Endodermal cell (in vitro differentiated cells): ENCODE measurements around the gene KRTAP22-2. TPM values are rescaled to one million over a fixed set of nuclear protein-coding genes. Genes with fewer than 3 reads are reported as not detected.

Experiments
- DNase-seq: peaks from one replicate; pipeline ENCODE4 v3.0.0-alpha.2; 2017
- H3K27ac ChIP-seq: 2 replicates; pipeline ENCODE4 v1.5.1; 2013; ENCODE audit warnings: mild to moderate bottlenecking, low read depth, low read length, moderate library complexity
- H3K27me3 ChIP-seq: 2 replicates; pipeline ENCODE4 v1.6.1; 2013; ENCODE audit warnings: mild to moderate bottlenecking, low read length, moderate library complexity; ENCODE audit not compliant: insufficient read depth, control insufficient read depth, poor library complexity, severe bottlenecking
- H3K36me3 ChIP-seq: 2 replicates; pipeline ENCODE4 v1.7.0; 2013; ENCODE audit warnings: mild to moderate bottlenecking, low read length, moderate library complexity; ENCODE audit not compliant: control insufficient read depth, insufficient read depth
- H3K4me1 ChIP-seq: one replicate; pipeline ENCODE4 v1.7.0; 2013; ENCODE audit warnings: low read length; ENCODE audit not compliant: control insufficient read depth, insufficient read depth
- H3K4me3 ChIP-seq: 2 replicates; pipeline ENCODE4 v1.5.1; 2013; ENCODE audit warnings: mild to moderate bottlenecking, low read length, moderate library complexity
- H3K9ac ChIP-seq: 2 replicates; pipeline ENCODE4 v1.6.1; 2013; ENCODE audit warnings: mild to moderate bottlenecking, low read length, moderate library complexity; ENCODE audit not compliant: poor library complexity, severe bottlenecking; ENCODE audit errors: extremely low read depth
- H3K9me3 ChIP-seq: 2 replicates; pipeline ENCODE4 v1.6.1; 2013; ENCODE audit warnings: mild to moderate bottlenecking, low read length, moderate library complexity; ENCODE audit not compliant: control insufficient read depth
- H3K27ac Mint-ChIP-seq: 2 replicates; pipeline ENCODE4 v1.8.0; 2020; ENCODE audit warnings: mixed read lengths
- H3K27me3 Mint-ChIP-seq: 2 replicates; pipeline ENCODE4 v1.8.0; 2021; ENCODE audit warnings: mild to moderate bottlenecking, mixed read lengths; ENCODE audit not compliant: insufficient read depth
- H3K36me3 Mint-ChIP-seq: 2 replicates; pipeline ENCODE4 v1.8.0; 2020; ENCODE audit warnings: low read depth, mixed read lengths
- H3K4me1 Mint-ChIP-seq: 2 replicates; pipeline ENCODE4 v1.8.0; 2020; ENCODE audit warnings: mixed read lengths
- H3K4me3 Mint-ChIP-seq: 2 replicates; pipeline ENCODE4 v1.8.0; 2020; ENCODE audit warnings: mild to moderate bottlenecking, moderate library complexity, mixed read lengths
- H3K9me3 Mint-ChIP-seq: 2 replicates; pipeline ENCODE4 v1.8.0; 2020; ENCODE audit warnings: mild to moderate bottlenecking, mixed read lengths
- WGBS, 2 experiments: methylation state at CpG; one replicate each; pipeline versions ENCODE4 v1.1.5 to v1.1.7; 2013; ENCODE audit warnings: missing lambda C conversion rate in 2 of 2, mixed read lengths in 1 of 2; ENCODE audit not compliant: insufficient coverage in 1 of 2, insufficient read length in 1 of 2; 5-methylcytosine and 5-hydroxymethylcytosine counted together
- total RNA-seq, 2 donors: library from RNA; stranded (reverse); fragmentation: NEBNext Ultra II Directional in 1 of 2; extraction: Animal tissue kit (Norgen Biotek cat#: 25700) in 1 of 2; gene quantifications; 2 replicates in 1 of 2; 3 replicates in 1 of 2; pipeline ENCODE4 v1.2.1, GENCODE V29; 2021
- TF ChIP-seq, protein P1 (sequence below): fragments of 200-600 bp; sonication (generic); conservative IDR thresholded peaks from 2 replicates; pipeline ENCODE4 v1.5.0; 2021; ENCODE audit warnings: antibody characterized with exemption, mild to moderate bottlenecking

Gene KRTAP22-2
- total RNA-seq, 2 donors from 2014 or later: not detected

DNA sequence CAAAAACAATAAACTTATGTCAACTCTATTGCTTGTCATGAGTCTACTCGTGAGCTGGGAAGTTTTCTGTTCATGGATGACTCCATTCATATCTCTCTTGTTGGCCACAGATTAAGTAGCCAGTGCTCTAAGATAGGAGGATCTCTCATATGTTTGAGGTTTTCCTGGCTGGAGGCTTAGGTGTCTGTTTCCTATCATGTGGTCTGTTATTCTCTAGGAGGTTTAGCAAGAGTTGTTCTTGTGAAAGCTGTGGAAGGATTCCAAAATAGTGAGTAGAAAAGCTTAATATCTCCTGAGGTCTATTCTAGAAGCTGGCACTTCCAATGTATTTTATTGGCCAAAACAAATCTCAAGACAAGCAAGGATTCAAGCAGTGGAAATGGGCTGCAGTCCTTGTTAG, 39.0 kb upstream of the KRTAP22-2 start:
- no peak overlapping the region for H3K9ac ChIP-seq
- no peak overlapping the region for H3K4me3 ChIP-seq
- no peak for DNase-seq
- Mint-ChIP-seq H3K4me3 (no peak overlapping the region), H3K27me3 (no peaks in the 10 kb centered on the region), H3K27ac (no peak overlapping the region), H3K4me1 (no peaks in the 10 kb centered on the region), H3K36me3 (no peaks in the 10 kb centered on the region), H3K9me3 (peaks cover 46% of the 10 kb centered on the region)
- no peaks in the 10 kb centered on the region for H3K27me3 ChIP-seq
- WGBS, 2 experiments: 82% methylated on average over 1 of the region's 1 CpG; no CpG with 5 or more reads in 1 of the 2 experiments
- H3K4me1 ChIP-seq: no peaks in the 10 kb centered on the region
- H3K9me3 ChIP-seq: no peaks in the 10 kb centered on the region
- no peaks in the 10 kb centered on the region for H3K36me3 ChIP-seq
- no peak overlapping the region for H3K27ac ChIP-seq
- TF ChIP-seq, protein P1, sequence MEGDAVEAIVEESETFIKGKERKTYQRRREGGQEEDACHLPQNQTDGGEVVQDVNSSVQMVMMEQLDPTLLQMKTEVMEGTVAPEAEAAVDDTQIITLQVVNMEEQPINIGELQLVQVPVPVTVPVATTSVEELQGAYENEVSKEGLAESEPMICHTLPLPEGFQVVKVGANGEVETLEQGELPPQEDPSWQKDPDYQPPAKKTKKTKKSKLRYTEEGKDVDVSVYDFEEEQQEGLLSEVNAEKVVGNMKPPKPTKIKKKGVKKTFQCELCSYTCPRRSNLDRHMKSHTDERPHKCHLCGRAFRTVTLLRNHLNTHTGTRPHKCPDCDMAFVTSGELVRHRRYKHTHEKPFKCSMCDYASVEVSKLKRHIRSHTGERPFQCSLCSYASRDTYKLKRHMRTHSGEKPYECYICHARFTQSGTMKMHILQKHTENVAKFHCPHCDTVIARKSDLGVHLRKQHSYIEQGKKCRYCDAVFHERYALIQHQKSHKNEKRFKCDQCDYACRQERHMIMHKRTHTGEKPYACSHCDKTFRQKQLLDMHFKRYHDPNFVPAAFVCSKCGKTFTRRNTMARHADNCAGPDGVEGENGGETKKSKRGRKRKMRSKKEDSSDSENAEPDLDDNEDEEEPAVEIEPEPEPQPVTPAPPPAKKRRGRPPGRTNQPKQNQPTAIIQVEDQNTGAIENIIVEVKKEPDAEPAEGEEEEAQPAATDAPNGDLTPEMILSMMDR: no peak

DNA sequence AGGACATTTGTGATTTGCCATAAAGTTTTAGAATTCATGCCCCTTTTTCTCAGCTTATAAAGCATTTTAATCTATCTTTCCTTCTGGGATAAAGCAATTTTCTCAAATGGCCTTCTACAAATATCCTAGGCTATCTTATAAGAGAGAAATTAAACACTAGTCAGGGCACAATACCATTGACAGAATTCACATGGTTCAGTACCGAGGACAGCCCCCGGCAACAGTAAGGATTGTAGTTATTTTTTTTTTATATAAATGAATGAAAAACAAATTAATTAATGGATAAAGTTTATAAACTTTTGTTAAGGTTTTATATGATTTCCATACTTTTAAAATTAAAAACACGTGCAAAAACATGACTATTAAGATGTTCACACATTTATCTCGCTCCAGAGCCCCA, 37.9 kb upstream of the KRTAP22-2 start:
- H3K9me3 ChIP-seq: no peaks in the 10 kb centered on the region
- H3K4me3 ChIP-seq: no peak overlapping the region
- WGBS, 2 experiments: 56% methylated on average over 2 of the region's 4 CpGs; no CpG with 5 or more reads in 1 of the 2 experiments
- Mint-ChIP-seq H3K27me3 (no peaks in the 10 kb centered on the region), H3K4me3 (no peak overlapping the region), H3K4me1 (no peaks in the 10 kb centered on the region), H3K36me3 (no peaks in the 10 kb centered on the region), H3K27ac (no peak overlapping the region), H3K9me3 (peaks cover 48% of the 10 kb centered on the region)
- H3K27me3 ChIP-seq: no peaks in the 10 kb centered on the region
- TF ChIP-seq, protein P1: no peak
- no peak overlapping the region for H3K27ac ChIP-seq
- H3K36me3 ChIP-seq: no peaks in the 10 kb centered on the region
- DNase-seq: no peak
- no peaks in the 10 kb centered on the region for H3K4me1 ChIP-seq
- H3K9ac ChIP-seq: no peak overlapping the region

DNA sequence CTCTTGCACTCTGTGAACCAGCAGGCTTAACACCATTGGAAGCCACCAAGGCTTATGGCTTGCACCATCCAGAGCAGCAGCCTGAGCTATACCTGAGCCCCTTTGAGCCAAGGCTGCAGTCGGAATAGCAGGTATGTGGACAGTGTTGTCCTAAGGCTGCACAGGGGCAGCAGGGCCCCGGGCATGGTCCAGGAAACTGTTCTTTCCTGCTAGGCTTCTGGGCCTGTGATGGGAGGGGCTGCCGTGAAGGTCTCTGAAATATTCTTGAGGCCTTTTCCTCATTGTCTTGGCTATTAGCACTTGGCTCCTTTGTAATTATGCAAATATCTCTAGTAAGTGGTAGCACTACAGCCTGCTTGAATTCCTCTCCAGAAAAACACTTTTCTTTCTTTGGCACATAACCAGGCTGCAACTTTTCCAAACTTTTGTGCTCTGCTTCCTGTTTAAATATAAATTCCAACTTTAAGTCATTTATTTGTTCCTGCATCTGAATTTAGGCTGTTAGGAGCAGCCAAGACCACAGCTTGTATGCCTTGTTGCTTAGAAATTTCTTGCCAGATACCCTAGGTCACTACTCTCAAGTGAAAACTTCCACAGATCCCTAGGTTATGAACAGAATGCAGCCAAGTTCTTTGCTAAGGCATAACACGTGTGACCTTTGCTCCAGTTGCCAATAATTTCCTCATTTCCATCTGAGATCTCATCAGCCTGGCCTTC, 35.4 kb upstream of the KRTAP22-2 start:
- no peak overlapping the region for H3K27ac ChIP-seq
- 86 to 88% methylated on average over 3 to 4 of the region's 4 CpGs for WGBS, 2 experiments
- no peaks in the 10 kb centered on the region for H3K9me3 ChIP-seq
- Mint-ChIP-seq H3K4me1 (no peaks in the 10 kb centered on the region), H3K9me3 (peaks cover 37% of the 10 kb centered on the region), H3K27ac (no peak overlapping the region), H3K36me3 (no peaks in the 10 kb centered on the region), H3K27me3 (no peaks in the 10 kb centered on the region), H3K4me3 (no peak overlapping the region)
- no peaks in the 10 kb centered on the region for H3K36me3 ChIP-seq
- no peaks in the 10 kb centered on the region for H3K27me3 ChIP-seq
- H3K9ac ChIP-seq: no peak overlapping the region
- no peaks in the 10 kb centered on the region for H3K4me1 ChIP-seq
- TF ChIP-seq, protein P1: no peak
- H3K4me3 ChIP-seq: no peak overlapping the region
- no peak for DNase-seq
